Activated T-cell treated with anti-CD3 and anti-CD28 coated beads for 24 hours (primary cell): ENCODE results near the gene LBH.

Source experiments
- DNase-seq: peaks from one replicate; pipeline ENCODE4 v3.0.0-alpha.2; 2020; ENCODE audit warnings: low read depth

LBH gene

DNA sequence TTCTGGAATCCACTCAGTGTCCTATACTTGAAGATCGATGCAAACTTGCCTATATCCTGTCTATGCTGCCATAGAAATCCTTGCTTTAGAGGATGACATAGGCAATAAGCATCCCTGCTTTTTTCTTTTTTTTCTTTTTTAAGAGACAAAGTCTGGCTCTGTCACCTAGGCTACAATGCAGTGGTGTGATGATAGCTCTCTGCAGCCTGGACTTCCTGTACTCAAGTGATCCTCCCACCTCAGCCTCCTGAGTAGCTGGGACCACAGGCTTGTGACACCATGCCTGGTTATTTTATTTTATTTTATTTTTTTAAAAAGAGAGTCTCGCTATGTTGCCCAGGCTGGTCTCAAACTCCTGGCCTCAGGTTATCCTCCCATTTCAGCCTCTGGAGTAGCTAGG, 76.9 kb downstream of the LBH start:
- no peak for DNase-seq
